ENCODE measurements around the gene FOXL3.

DNA sequence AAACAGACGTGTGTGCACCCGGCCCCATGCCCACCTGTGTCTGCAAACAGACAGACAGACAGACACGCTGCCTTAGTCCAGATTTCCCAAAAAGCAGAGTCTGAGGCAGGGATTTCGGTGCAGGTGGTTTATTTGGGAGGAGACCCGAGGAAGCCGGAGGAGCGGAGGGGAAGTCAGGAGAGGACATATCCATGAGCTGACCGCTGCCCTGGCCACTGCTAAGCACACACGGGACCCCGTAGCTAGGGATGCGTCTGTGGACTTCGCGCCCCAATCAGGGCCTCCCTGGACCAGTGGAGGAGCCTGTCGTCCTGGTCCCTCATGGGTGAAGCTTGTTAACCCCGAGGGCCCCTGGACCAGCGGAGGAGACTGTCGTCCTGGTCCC, 47.6 kb downstream of the FOXL3 start:
- TF ChIP-seq POLR2AphosphoS5 (IDR thresholded peaks at IDR 0.05), result no peak
- TF ChIP-seq, protein P1, sequence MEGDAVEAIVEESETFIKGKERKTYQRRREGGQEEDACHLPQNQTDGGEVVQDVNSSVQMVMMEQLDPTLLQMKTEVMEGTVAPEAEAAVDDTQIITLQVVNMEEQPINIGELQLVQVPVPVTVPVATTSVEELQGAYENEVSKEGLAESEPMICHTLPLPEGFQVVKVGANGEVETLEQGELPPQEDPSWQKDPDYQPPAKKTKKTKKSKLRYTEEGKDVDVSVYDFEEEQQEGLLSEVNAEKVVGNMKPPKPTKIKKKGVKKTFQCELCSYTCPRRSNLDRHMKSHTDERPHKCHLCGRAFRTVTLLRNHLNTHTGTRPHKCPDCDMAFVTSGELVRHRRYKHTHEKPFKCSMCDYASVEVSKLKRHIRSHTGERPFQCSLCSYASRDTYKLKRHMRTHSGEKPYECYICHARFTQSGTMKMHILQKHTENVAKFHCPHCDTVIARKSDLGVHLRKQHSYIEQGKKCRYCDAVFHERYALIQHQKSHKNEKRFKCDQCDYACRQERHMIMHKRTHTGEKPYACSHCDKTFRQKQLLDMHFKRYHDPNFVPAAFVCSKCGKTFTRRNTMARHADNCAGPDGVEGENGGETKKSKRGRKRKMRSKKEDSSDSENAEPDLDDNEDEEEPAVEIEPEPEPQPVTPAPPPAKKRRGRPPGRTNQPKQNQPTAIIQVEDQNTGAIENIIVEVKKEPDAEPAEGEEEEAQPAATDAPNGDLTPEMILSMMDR (IDR thresholded peaks at IDR 0.05), result no peak
